ENCODE measurements around the gene OPN1SW.

DNA sequence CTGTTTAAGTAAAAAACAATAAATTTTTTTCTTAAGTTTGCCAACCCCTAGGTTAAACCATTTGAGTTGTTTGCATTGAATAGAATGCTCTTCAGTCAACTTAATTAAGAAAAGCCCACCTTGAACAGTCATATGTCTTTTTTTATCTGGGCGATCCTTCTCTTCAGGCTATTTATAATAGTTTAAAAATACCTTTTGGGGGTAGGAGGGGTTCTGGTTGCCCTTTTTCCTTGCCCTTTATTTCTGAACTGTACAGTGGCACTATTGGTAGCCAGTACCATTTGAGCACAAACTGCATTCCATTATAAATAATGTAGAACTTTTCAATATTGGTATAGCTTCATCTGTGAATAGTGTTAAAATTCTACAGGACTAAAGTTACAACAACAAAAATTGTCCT, 23.3 kb downstream of the OPN1SW start:
- TF ChIP-seq POLR2A (IDR thresholded peaks at IDR 0.05) = no peak
- TF ChIP-seq, protein P1, sequence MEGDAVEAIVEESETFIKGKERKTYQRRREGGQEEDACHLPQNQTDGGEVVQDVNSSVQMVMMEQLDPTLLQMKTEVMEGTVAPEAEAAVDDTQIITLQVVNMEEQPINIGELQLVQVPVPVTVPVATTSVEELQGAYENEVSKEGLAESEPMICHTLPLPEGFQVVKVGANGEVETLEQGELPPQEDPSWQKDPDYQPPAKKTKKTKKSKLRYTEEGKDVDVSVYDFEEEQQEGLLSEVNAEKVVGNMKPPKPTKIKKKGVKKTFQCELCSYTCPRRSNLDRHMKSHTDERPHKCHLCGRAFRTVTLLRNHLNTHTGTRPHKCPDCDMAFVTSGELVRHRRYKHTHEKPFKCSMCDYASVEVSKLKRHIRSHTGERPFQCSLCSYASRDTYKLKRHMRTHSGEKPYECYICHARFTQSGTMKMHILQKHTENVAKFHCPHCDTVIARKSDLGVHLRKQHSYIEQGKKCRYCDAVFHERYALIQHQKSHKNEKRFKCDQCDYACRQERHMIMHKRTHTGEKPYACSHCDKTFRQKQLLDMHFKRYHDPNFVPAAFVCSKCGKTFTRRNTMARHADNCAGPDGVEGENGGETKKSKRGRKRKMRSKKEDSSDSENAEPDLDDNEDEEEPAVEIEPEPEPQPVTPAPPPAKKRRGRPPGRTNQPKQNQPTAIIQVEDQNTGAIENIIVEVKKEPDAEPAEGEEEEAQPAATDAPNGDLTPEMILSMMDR (IDR thresholded peaks at IDR 0.05) = no peak
